K562 (cell line): ENCODE results near the gene PTAR1. TPM values are rescaled to one million over a fixed set of nuclear protein-coding genes. Genes with fewer than 3 reads are reported as not detected.

Source experiments
- ATAC-seq: fragments of 200-7000 bp; cut with Tn5 transposase; 3 replicates; pipeline ENCODE4 v1.9.1; 2020; ENCODE audit warnings: moderate library complexity
- BruUV-seq: library from RNA; stranded (reverse); fragments of 400-500 nt; replicated peaks from 2 replicates; lab custom pipeline; 2021; lab: Mats Ljungman, UMichigan
- CTCF ChIA-PET: fragments of 300-600 bp; formaldehyde crosslinking; extraction: SDS; loops from one replicate; lab custom pipeline; 2021; ENCODE audit warnings: low intra/inter-chr PET ratio; lab: Yijun Ruan, JAX
- POLR2A ChIA-PET: fragments of 300-600, 350-650 bp; sonication (Branson Sonifier 250); formaldehyde crosslinking; extraction: SDS; loops from one replicate; lab custom pipeline; 2021; ENCODE audit warnings: antibody characterized with exemption, inconsistent platforms; lab: Yijun Ruan, JAX
- DNase-seq, 4 experiments: peaks; one replicate each; pipeline versions ENCODE4 v3.0.0 to v3.0.0-alpha.2; 2011 to 2018; ENCODE audit warnings: low spot score in 3 of 4, mixed read lengths in 3 of 4; ENCODE audit errors: extremely low read depth in 1 of 4
- FAIRE-seq: peaks from 2 replicates; lab custom pipeline; 2011; peaks lifted over from hg19 to GRCh38; lab: Jason Lieb, UNC
- H2AFZ ChIP-seq: 2 replicates; pipeline ENCODE4 v1.6.0; 2011; ENCODE audit warnings: low read depth, low read length, control low read depth, inconsistent platforms
- H3K27ac ChIP-seq: fragments of 200-600 bp; 3 replicates; pipeline ENCODE4 v1.8.0; 2011; ENCODE audit warnings: low read depth, mild to moderate bottlenecking, control low read depth, inconsistent platforms, low read length, moderate library complexity, mixed read lengths; ENCODE audit errors: extremely low read depth
- H3K27me3 ChIP-seq, 2 experiments: fragments of 300-600 bp in 1 of 2; 2 replicates in 1 of 2; 3 replicates in 1 of 2; pipeline versions ENCODE4 v1.6.0 to v1.8.0; 2011; ENCODE audit warnings: inconsistent platforms in 2 of 2, low read length in 2 of 2, mild to moderate bottlenecking in 1 of 2, mixed read lengths in 1 of 2, moderate library complexity in 1 of 2; ENCODE audit not compliant: control insufficient read depth in 2 of 2, insufficient read depth in 2 of 2
- H3K36me3 ChIP-seq: fragments of 300-600 bp; 3 replicates; pipeline ENCODE4 v1.8.0; 2011; ENCODE audit warnings: mild to moderate bottlenecking, low read length, inconsistent platforms; ENCODE audit not compliant: control insufficient read depth, insufficient read depth
- H3K4me1 ChIP-seq, 2 experiments: fragments of 200-600 bp in 1 of 2; replicated peaks in 1 of 2; 2 replicates in 1 of 2; 3 replicates in 1 of 2; pipeline versions ENCODE4 v1.5.1 to v1.8.0; 2011; ENCODE audit warnings: inconsistent platforms in 2 of 2, low read length in 2 of 2, mild to moderate bottlenecking in 1 of 2, mixed read lengths in 1 of 2, moderate library complexity in 1 of 2; ENCODE audit not compliant: control insufficient read depth in 2 of 2, insufficient read depth in 2 of 2
- H3K4me2 ChIP-seq: 2 replicates; pipeline ENCODE4 v1.6.1; 2011; ENCODE audit warnings: low read length, control low read depth, inconsistent platforms, mixed read lengths; ENCODE audit not compliant: insufficient read depth
- H3K4me3 ChIP-seq: fragments of 200-600 bp; sonication (generic), shearing (Covaris generic); 2 replicates; pipeline ENCODE4 v1.5.1; 2016; ENCODE audit warnings: control low read depth, inconsistent platforms
- H3K79me2 ChIP-seq: fragments of 200-600 bp; 3 replicates; pipeline ENCODE4 v1.8.0; 2011; ENCODE audit warnings: low read length, inconsistent platforms; ENCODE audit not compliant: control insufficient read depth, insufficient read depth
- H3K9ac ChIP-seq, 2 experiments: 2 replicates each; pipeline versions ENCODE4 v1.6.0 to v1.6.1; 2011; ENCODE audit warnings: low read depth in 2 of 2, low read length in 2 of 2, control low read depth in 1 of 2, inconsistent platforms in 1 of 2, mild to moderate bottlenecking in 1 of 2, mixed read lengths in 1 of 2; ENCODE audit not compliant: insufficient read depth in 1 of 2
- H3K9me1 ChIP-seq: one replicate; pipeline ENCODE4 v1.6.0; 2011; ENCODE audit warnings: inconsistent platforms, mild to moderate bottlenecking, low read length, moderate library complexity; ENCODE audit not compliant: control insufficient read depth, insufficient read depth
- H3K9me3 ChIP-seq: replicated peaks from 2 replicates; pipeline ENCODE4 v1.5.1; 2011; ENCODE audit warnings: low read depth, low read length, inconsistent platforms; ENCODE audit not compliant: control insufficient read depth, insufficient read depth
- H4K20me1 ChIP-seq: replicated peaks from 2 replicates; pipeline ENCODE4 v1.6.1; 2011; ENCODE audit warnings: low read length, inconsistent platforms, mixed read lengths; ENCODE audit not compliant: control insufficient read depth, insufficient read depth
- AFF1 ChIP-seq, 2 experiments: fragments of 450-650 bp; IDR thresholded peaks; 2 replicates each; pipeline ENCODE4 v1.6.1; 2018; ENCODE audit warnings: mild to moderate bottlenecking in 2 of 2, low read depth in 1 of 2; ENCODE audit not compliant: partially characterized antibody in 2 of 2
- CAMTA2 ChIP-seq: fragments of 250-450 bp; sonication (Bioruptor Pico); conservative IDR thresholded peaks from 2 replicates; pipeline ENCODE4 v1.5.1; 2022
- CBFB ChIP-seq: sonication (generic); formaldehyde crosslinking; IDR thresholded peaks from 2 replicates; pipeline ENCODE4 v1.4.0; 2020; ENCODE audit warnings: mild to moderate bottlenecking, missing genetic modification reagents
- CEBPB ChIP-seq: fragments of 450-650 bp; IDR thresholded peaks from 2 replicates; pipeline ENCODE4 v1.6.1; 2016; ENCODE audit warnings: missing genetic modification characterization, missing compliant biosample characterization
- CREBBP ChIP-seq: IDR thresholded peaks from one replicate; pipeline ENCODE4 v1.6.1; 2012; ENCODE audit warnings: low read depth, mild to moderate bottlenecking, control low read depth, inconsistent platforms, low read length
- HDAC8 ChIP-seq: fragments of 450-650 bp; IDR thresholded peaks from 2 replicates; pipeline ENCODE4 v1.6.1; 2016; ENCODE audit warnings: mild to moderate bottlenecking, missing genetic modification characterization, moderate library complexity, missing compliant biosample characterization
- KLF13 ChIP-seq: fragments of 450-650 bp; IDR thresholded peaks from 2 replicates; pipeline ENCODE4 v1.6.1; 2016; ENCODE audit warnings: missing genetic modification characterization, low read depth, mild to moderate bottlenecking, missing compliant biosample characterization, moderate library complexity, borderline replicate concordance
- NCOA2 ChIP-seq, 2 experiments: fragments of 450-650 bp; IDR thresholded peaks; 2 replicates each; pipeline ENCODE4 v1.6.1; 2018; ENCODE audit warnings: mild to moderate bottlenecking in 2 of 2, moderate library complexity in 1 of 2; ENCODE audit not compliant: partially characterized antibody in 2 of 2
- NUFIP1 ChIP-seq: fragments of 450-650 bp; IDR thresholded peaks from 2 replicates; pipeline ENCODE4 v1.6.1; 2018; ENCODE audit not compliant: partially characterized antibody
- PBX2 ChIP-seq, 2 experiments: IDR thresholded peaks in 1 of 2; conservative IDR thresholded peaks in 1 of 2; 2 replicates each; pipeline ENCODE4 v1.6.1; 2016; ENCODE audit warnings: low read depth in 2 of 2, mild to moderate bottlenecking in 1 of 2, missing compliant biosample characterization in 1 of 2, missing genetic modification characterization in 1 of 2, moderate library complexity in 1 of 2
- STAT6 ChIP-seq: sonication (generic); formaldehyde crosslinking; IDR thresholded peaks from 2 replicates; pipeline ENCODE4 v1.8.1; 2023; ENCODE audit warnings: mild to moderate bottlenecking, missing genetic modification reagents
- TARDBP ChIP-seq: fragments of 450-650 bp; IDR thresholded peaks from 2 replicates; pipeline ENCODE4 v1.6.1; 2016
- ZC3H11A ChIP-seq: IDR thresholded peaks from 2 replicates; pipeline ENCODE4 v1.6.1; 2012; ENCODE audit warnings: low read depth, low read length, improper control_type of control experiment
- ZEB2 ChIP-seq: fragments of 450-650 bp; IDR thresholded peaks from 2 replicates; pipeline ENCODE4 v1.6.1; 2016
- WGBS: fragments of 100-300 bp; shearing (Covaris generic); methylation state at CpG from one replicate; pipeline ENCODE4 v1.1.6; 2016; ENCODE audit warnings: low coverage, mixed read lengths; ENCODE audit not compliant: insufficient coverage; ENCODE audit errors: missing lambda C conversion rate; 5-methylcytosine and 5-hydroxymethylcytosine counted together
- in situ Hi-C: fragments of 300-500 bp; cut with MboI; formaldehyde crosslinking; loops from 4 replicates; pipeline ENCODE4 v1.15.0; 2018; ENCODE audit warnings: inconsistent platforms, mixed read lengths
- intact Hi-C: fragments of 100-400 bp; cut with micrococcal nuclease; formaldehyde crosslinking; loops from 2 replicates; pipeline ENCODE4 v1.14.2; 2022
- polyA plus RNA-seq, 8 experiments: library from polyadenylated mRNA; depleted of rRNA in 4 of 8; stranded (reverse) in 5 of 8; unstranded in 3 of 8; fragments of >200 nt; fragmentation: Nextera tagmentation in 2 of 8; fragmentation: Illumina TruSeq in 1 of 8; extraction: Ambion mirVana in 2 of 8; extraction: Trizol in 1 of 8; gene quantifications; 2 replicates each; pipeline versions ENCODE4 v1.2.1 to v1.2.3, GENCODE V29; 2011 to 2014; ENCODE audit warnings: inconsistent platforms in 1 of 8, missing spikeins in 1 of 8
- total RNA-seq, 7 experiments: library from RNA; depleted of rRNA in 6 of 7; stranded (reverse); fragments of >200 nt in 6 of 7; fragmentation: Illumina TruSeq in 2 of 7; extraction: Trizol in 2 of 7; gene quantifications; 2 replicates each; pipeline versions ENCODE4 v1.2.1 to v1.2.3, GENCODE V29; 2011 to 2021; ENCODE audit warnings: low replicate concordance in 1 of 7

Gene PTAR1
- total and polyA plus RNA-seq, 9 of the 15 experiments (the other 6 are each of a cell fraction or from before 2014, with no cell fraction given), result 10.1 to 48.0 (median 28.0) TPM

GRCh38 chr9:69743930-69744329 lies 15.9 kb downstream of the PTAR1 start:
- FAIRE-seq (no peak), ATAC-seq (no peak), DNase-seq (no peak)
- Histone ChIP-seq H3K27ac (no peak overlapping the region), H3K79me2 (peaks cover 49% of the 10 kb centered on the region), H3K4me3 (no peak overlapping the region), H3K9me1 (no peaks in the 10 kb centered on the region), H3K9me3 (no peaks in the 10 kb centered on the region), H3K9ac (no peak overlapping the region), H3K4me1 (peaks cover 0 to 7% of the 10 kb centered on the region in 2 experiments; a peak in 2 of 5 replicates), H2AFZ (no peak overlapping the region), H4K20me1 (no peaks in the 10 kb centered on the region), H3K27me3 (no peaks in the 10 kb centered on the region), H3K4me2 (no peak overlapping the region), H3K36me3 (peaks cover 63% of the 10 kb centered on the region; the same call in 2 of the 3 replicates)
- intact Hi-C loops (no loop called here), in situ Hi-C loops (no loop called here)
- 100% methylated on average over 1 of the region's 5 CpGs for WGBS
- TF ChIP-seq HDAC8 (tag), result no peak
- no peak for TF ChIP-seq PBX2 (CRISPR knock-in tag; IDR thresholded peaks at IDR 0.05; ENCODE audit: low read depth)
- TF ChIP-seq PBX2 (tag; conservative IDR thresholded peaks at IDR 0.05; ENCODE audit: low read depth), result no peak
- no peak for TF ChIP-seq NUFIP1
- TF ChIP-seq CBFB (CRISPR knock-in tag), result no peak
- TF ChIP-seq AFF1 (IDR thresholded peaks at IDR 0.05; ENCODE audit: low read depth in 1 of 2, partially characterized antibody in 2 of 2), result no peak
- TF ChIP-seq ZC3H11A, result no peak
- TF ChIP-seq STAT6 (CRISPR knock-in tag), result no peak
- TF ChIP-seq TARDBP, result no peak
- TF ChIP-seq NCOA2 (IDR thresholded peaks at IDR 0.05; ENCODE audit: partially characterized antibody in 2 of 2), result no peak
- no peak for TF ChIP-seq CAMTA2 (CRISPR knock-in tag)
- TF ChIP-seq KLF13 (tag), result no peak
- no peak for TF ChIP-seq ZEB2
- TF ChIP-seq CEBPB (tag), result no peak
- no peak for TF ChIP-seq CREBBP
- POLR2A ChIA-PET, result no interaction called here
- BruUV-seq, result no TSS peak
- CTCF ChIA-PET, result no interaction called here
